ENCODE results near the gene RFX5. TPM values are rescaled to one million over a fixed set of nuclear protein-coding genes. Genes with fewer than 3 reads are reported as not detected.
A peak's percentile ranks its signal among the peaks of the same experiment; 100 is the strongest.
"Not testable (repeated sequence)": the region's sequence is repeated elsewhere in the genome, so short reads cannot be mapped to it uniquely, and the experiment has no call there.

RFX5 gene
- total RNA-seq, result 82.8 to 89.5 TPM (median 88.2 TPM) in 3 replicates

- Mint-ChIP-seq H3K36me3 (peaks cover 18% of the 10 kb centered on the region), H3K9me3 (peaks cover 7% of the 10 kb centered on the region), H3K27me3 (ENCODE audit: low read depth) (no peaks in the 10 kb centered on the region), H3K27ac (peak within 1 kb of the TSS; percentile 100), H3K4me1 (peaks cover 27% of the 10 kb centered on the region), H3K4me3 (peak within 1 kb of the TSS; percentile 89)
- DNase-seq (ENCODE audit: low spot score in 2 of 2, unreplicated experiment in 2 of 2), result peak; percentile 83 to 92
- TF ChIP-seq CTCF (IDR thresholded peaks at IDR 0.05; ENCODE audit: unreplicated experiment), result no peak
Measured at GRCh38 chr1:151346769-151347522, at the start of gene RFX5. Gene RFX5, minus strand, starts transcription at chr1:151347252. Its CDS starts 932 bp downstream, at chr1:151346320.

- H3K27ac Mint-ChIP-seq; H3K4me3 Mint-ChIP-seq; DNase-seq (ENCODE audit: low spot score in 2 of 2, unreplicated experiment in 2 of 2); H3K36me3 Mint-ChIP-seq; H3K27me3 Mint-ChIP-seq (ENCODE audit: low read depth); H3K9me3 Mint-ChIP-seq: not testable (repeated sequence)
- H3K4me1 Mint-ChIP-seq, result peaks cover 12% of the 10 kb centered on the region
Measured at GRCh38 chr1:151396265-151396664, 49.2 kb upstream of the RFX5 start.

- Mint-ChIP-seq H3K4me3 (no peak overlapping the region), H3K27ac (no peak overlapping the region), H3K9me3 (peaks cover 7% of the 10 kb centered on the region), H3K36me3 (no peaks in the 10 kb centered on the region), H3K27me3 (ENCODE audit: low read depth) (no peaks in the 10 kb centered on the region), H3K4me1 (no peaks in the 10 kb centered on the region)
- DNase-seq (ENCODE audit: low spot score in 2 of 2, unreplicated experiment in 2 of 2), result no peak
- TF ChIP-seq CTCF (IDR thresholded peaks at IDR 0.05; ENCODE audit: unreplicated experiment), result no peak
Measured at GRCh38 chr1:151393583-151393982, 46.5 kb upstream of the RFX5 start.

GRCh38 chr1:151391079-151391563 lies 44.1 kb upstream of the RFX5 start:
- Mint-ChIP-seq H3K4me1 (no peaks in the 10 kb centered on the region), H3K4me3 (no peak overlapping the region), H3K27me3 (ENCODE audit: low read depth) (no peaks in the 10 kb centered on the region), H3K27ac (no peak overlapping the region), H3K9me3 (peaks cover 14% of the 10 kb centered on the region), H3K36me3 (no peaks in the 10 kb centered on the region)
- no peak for TF ChIP-seq CTCF (IDR thresholded peaks at IDR 0.05; ENCODE audit: unreplicated experiment)
- no peak for DNase-seq (ENCODE audit: low spot score in 2 of 2, unreplicated experiment in 2 of 2)

- not testable (repeated sequence) for H3K4me3 Mint-ChIP-seq; H3K4me1 Mint-ChIP-seq; DNase-seq (ENCODE audit: low spot score in 2 of 2, unreplicated experiment in 2 of 2); H3K27me3 Mint-ChIP-seq (ENCODE audit: low read depth); H3K36me3 Mint-ChIP-seq; H3K27ac Mint-ChIP-seq
- peaks cover 14% of the 10 kb centered on the region for H3K9me3 Mint-ChIP-seq
Measured at GRCh38 chr1:151390221-151391078, 43.4 kb upstream of the RFX5 start.

- Mint-ChIP-seq H3K36me3 (no peaks in the 10 kb centered on the region), H3K27ac (no peak overlapping the region), H3K9me3 (peaks cover 7% of the 10 kb centered on the region), H3K27me3 (ENCODE audit: low read depth) (no peaks in the 10 kb centered on the region), H3K4me1 (no peaks in the 10 kb centered on the region), H3K4me3 (no peak overlapping the region)
- no peak for DNase-seq (ENCODE audit: low spot score in 2 of 2, unreplicated experiment in 2 of 2)
- no peak for TF ChIP-seq CTCF (IDR thresholded peaks at IDR 0.05; ENCODE audit: unreplicated experiment)
Measured at GRCh38 chr1:151386002-151386401, 39.0 kb upstream of the RFX5 start.

All from mesothelial cell of epicardium (in vitro differentiated cells).